HG02588 (cell line): Measurements from ENCODE around the gene RNF167.

ENCODE experiments used
- ATAC-seq: cut with Tn5 transposase; IDR thresholded peaks from one replicate; pipeline ENCODE4 v1.9.1; 2021; ENCODE audit warnings: mild to moderate bottlenecking, moderate library complexity; ENCODE audit not compliant: unreplicated experiment

RNF167 gene

DNA sequence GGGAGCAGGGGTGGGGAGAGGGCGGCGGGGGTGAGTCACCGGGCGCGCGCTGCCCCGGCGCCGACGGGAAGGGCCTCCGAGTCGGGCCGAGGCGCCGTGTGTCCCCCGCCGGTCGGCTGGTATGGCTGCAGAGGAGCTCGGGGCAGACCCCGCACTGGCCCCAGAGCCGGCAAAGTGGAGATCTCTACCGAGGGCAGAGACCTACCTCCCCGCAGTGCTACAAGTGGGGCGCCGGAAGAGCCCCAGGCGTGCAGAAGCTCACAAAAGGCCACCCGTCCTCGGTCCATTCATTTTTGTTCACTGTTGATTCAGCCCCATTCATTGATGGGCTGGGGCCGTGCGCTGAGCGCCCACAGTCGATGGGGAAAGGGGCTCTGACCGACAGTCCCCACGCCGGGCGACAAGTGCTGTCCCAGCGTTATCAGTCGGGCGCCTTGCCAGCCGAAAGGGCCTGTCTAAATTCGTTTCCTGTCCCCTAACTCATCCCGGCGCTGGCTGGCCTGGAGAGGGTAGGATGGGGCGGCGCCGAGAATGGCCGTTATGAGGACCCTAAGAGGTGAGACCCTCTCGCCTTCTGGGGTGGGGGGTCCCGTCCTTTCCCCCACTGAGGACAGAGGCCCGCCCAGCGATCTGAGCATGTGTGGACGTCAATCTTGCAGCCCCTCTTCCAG lies 10.1 kb downstream of the RNF167 start:
- peak; percentile 2 for ATAC-seq

DNA sequence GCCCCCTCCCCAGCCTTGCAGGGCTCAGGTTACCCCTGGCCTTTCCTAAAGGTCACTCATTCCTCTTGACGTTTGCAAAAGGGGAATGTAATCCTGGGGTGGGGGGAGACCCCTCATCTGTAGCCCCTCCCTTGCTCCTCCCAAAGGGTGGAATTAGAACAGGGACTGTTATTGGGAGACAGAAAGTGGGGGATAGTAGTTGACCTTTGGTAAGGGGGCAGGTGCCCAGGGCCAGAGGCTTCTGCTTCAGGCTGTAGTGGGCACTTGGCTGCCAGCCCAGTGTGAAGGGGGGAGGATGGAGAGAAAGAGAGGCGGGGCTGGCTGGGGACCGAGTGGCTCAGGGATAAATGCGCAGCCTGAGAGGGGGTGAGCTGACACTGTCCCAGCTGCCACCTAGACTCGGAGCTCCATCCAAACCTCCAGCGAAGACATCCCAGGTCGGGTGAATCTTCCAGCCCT lies 10.7 kb downstream of the RNF167 start, which contains the start of gene ENO3:
Gene ENO3, plus strand, starts transcription at position 374 of the 459 bp plus-strand sequence. CDS start 711 bp downstream, outside the sequence.
- no peak for ATAC-seq

DNA sequence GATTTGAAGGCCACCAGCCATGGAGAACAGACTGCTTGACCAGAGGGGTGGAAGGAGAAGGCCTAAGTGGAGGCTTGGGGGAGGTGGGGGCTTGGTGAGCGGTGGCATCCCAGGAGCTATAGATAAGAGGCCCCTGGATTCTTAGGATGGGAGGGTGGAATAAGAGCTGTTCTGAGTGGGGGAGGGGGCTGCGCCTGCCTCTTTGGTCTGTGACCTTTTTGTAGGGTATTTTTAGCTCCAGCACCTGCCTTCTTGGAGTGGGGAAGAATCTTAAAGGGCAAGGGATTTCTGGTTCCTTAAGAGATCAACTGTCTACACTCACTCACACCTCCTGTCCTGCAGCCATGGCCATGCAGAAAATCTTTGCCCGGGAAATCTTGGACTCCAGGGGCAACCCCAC lies 11.4 kb downstream of the RNF167 start:
- no peak for ATAC-seq

- ATAC-seq = no peak
These were observed 13.4 kb downstream of the RNF167 start for GRCh38 chr17:4953451-4953961.

DNA sequence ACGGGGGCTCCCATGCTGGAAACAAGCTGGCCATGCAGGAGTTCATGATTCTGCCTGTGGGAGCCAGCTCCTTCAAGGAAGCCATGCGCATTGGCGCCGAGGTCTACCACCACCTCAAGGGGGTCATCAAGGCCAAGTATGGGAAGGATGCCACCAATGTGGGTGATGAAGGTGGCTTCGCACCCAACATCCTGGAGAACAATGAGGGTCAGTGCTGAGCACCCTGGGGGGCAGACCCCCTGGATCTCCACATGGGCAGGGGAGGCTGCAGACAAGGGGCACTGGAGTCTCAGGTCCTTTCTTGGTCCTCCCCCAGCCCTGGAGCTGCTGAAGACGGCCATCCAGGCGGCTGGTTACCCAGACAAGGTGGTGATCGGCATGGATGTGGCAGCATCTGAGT lies 15.0 kb downstream of the RNF167 start:
- no peak for ATAC-seq

DNA sequence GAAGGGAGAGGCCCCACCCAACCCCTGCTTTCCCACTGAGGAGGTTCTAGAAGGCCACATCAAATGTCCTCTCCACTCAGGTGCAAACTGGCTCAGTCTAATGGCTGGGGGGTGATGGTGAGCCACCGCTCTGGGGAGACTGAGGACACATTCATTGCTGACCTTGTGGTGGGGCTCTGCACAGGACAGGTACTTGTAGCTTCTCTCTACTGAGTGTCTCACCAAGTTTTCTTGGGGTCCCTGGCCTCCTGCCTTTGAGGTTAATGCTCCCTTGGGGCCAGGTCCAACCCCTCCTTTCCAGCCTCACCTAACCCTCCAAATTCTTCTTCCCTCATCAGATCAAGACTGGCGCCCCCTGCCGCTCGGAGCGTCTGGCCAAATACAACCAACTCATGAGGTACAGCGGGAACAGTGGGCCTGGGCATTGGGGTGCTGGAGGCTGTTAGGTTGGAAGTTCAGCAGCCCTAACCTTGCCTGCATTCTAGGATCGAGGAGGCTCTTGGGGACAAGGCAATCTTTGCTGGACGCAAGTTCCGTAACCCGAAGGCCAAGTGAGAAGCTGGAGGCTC lies 16.5 kb downstream of the RNF167 start:
- ATAC-seq = no peak

GRCh38 chr17:4958102-4958501 lies 18.0 kb downstream of the RNF167 start:
- ATAC-seq = no peak

DNA sequence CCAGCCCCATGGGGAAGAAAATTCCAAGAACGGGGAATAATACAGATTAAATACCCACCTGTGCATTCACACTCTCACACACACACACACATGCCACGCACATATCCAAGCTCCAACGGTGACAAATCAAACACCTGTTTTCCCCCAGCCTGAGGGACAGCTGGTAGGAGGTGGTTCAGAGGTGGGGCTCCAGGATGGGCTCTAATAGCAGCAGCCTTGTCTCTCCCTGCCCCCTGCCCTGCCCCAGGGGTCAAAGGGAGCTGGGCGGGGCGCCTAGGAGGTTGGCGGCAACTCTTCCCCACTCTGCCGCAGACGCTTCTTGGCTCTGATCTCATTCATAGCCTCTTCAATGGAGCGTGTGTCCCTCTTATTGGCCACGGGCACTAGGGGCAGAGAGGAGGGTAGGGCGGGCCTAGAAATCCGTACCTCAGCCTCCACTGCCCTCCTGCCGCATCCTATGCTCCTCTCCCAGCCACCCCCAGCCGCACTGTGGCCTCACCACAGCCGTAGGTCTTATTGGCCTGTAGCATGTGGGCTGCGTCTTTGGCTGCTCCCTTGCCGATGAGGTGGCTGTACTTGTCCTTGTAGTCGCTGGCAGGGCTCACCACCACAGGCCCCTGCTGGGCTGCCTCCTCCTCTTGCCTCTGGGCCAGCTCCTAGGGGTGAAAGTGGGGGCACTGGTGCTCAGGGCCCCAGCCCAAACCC lies 19.3 kb downstream of the RNF167 start:
- no peak for ATAC-seq

- no peak for ATAC-seq
These were observed 20.3 kb downstream of the RNF167 start for GRCh38 chr17:4960279-4960922.

GRCh38 chr17:4965311-4965986 lies 25.4 kb downstream of the RNF167 start:
- ATAC-seq = no peak

- peak; percentile 70 for ATAC-seq
These were observed 26.9 kb downstream of the RNF167 start for GRCh38 chr17:4966844-4967538.

GRCh38 chr17:4967539-4968485 lies 27.7 kb downstream of the RNF167 start, which contains the start of gene SPAG7:
Gene SPAG7 (minus strand): TSS chr17:4967817. CDS start chr17:4967804, 13 bp downstream.
- peak; percentile 55 for ATAC-seq

DNA sequence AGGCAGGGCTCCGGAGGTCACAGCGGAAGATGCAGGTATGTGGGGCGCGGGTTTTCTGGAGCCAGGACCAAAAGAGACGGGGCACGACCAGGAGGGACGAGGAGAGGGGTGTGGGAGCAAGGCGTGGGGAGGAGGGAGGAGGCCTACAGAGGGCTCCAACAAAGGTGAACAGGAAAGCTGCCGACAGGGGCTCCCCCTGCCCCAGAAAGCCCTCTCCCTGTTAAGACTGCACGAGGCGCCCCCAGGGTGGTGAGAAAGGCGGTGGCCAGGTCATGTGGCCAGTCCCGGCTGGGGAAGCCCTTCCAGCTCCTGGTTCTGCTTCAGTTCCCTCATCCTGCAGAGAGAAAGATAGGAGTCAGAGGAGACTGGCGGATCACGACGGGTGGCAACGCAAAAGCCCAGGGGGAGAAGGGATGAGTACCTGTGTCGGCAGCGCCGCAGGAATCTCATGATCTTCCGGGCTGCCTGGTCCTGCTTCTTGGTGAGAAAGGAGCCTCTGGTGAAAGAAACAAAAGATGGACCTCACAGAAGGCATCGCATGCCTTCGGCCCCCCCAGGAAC lies 28.5 kb downstream of the RNF167 start:
- no peak for ATAC-seq

DNA sequence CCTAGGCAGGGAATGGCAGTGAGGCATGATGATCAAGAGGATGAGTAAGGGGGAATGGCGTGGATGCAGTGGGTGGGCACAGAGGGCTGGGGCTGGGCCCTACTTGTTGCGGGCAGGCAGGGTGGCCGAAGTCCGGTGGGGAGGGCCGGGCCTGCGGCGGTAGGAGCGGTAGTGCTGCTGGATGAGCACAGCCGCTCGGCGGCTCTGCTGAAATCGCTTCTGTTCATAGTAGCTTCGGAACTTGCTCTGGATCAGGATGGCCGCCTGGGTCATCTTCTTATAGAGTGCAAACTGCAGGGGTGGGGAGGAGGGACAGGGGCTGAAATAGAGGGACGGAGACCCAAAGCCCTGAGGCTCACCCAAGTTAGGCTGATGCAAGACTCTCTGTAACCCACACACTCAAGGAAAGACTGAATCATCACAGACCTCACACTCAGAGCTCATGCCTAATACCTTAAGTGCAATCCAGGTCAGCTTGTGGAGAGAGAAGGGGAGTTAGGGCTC lies 29.0 kb downstream of the RNF167 start:
- no peak for ATAC-seq

GRCh38 chr17:4969551-4970173 lies 29.6 kb downstream of the RNF167 start:
- no peak for ATAC-seq

- ATAC-seq = no peak
These were observed 30.2 kb downstream of the RNF167 start for GRCh38 chr17:4970273-4970672.

GRCh38 chr17:4971826-4972225 lies 31.8 kb downstream of the RNF167 start:
- no peak for ATAC-seq

DNA sequence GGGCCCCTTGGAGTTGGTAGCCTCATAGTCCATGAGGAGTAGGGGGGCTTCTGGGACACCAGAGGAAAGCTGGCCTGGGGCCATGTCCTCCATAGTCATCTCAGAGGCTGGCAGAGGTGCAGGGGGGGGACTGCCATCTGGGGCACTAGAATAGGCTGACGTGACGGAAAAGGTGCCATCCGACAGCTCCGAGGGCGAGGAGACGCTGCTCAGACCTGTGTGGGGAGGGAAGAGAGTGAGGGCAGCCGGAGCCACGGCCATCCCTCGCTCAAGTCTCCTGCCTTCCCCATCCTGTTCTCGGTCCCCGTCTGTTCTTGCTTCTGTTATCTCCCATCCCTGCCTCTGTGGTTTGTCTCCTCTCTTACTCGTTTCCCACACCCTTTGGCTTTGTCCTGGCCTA lies 32.3 kb downstream of the RNF167 start:
- ATAC-seq = no peak
